DMS53 treated with DMSO at 0.1 percent for 48 hours (cell line): ENCODE measurements around the gene PGK1.
"Not testable (repeated sequence)": the region's sequence is repeated elsewhere in the genome, so short reads cannot be mapped to it uniquely, and the experiment has no call there.

Experiments
- DNase-seq: peaks from one replicate; lab custom pipeline; 2025; ENCODE audit not compliant: unreplicated experiment; lab: John Stamatoyannopoulos, UW

The PGK1 gene

DNA sequence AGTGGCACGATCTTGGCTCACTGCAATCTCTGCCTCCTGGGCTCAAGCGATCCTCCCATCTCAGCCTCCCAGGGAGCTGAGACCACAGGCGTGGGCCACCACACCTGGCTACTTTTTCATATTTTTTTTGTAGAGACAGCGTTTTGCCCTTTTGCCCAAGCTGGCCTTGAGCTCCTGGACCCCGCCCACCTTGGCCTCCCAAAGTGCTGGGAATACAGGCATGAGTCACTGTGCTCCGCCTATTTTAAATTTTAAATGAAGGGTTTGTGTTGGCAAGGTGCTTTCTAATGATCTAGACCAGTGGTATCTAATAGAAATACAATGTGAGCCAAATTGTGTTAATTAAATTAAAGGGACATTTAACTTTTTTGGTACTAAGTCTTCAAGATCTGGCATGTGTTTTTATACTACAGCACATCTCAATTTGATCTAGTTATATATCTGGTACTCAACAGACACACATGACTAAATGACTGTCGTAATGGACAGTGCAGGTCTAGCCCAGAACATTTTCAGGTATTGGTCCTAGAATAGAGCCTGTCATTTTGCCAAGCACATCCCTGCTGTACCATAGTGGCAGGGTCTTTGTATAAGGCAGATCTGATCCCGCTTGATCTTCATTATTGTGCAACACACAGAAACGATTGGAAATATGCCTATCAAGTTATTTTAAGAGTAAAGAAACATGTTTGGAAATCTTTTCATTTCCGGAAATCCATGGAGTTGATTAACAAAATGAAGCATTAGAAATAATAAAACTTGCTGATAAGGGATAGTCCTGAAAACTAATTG, 7.3 kb downstream of the PGK1 start:
- DNase-seq, result no peak

DNA sequence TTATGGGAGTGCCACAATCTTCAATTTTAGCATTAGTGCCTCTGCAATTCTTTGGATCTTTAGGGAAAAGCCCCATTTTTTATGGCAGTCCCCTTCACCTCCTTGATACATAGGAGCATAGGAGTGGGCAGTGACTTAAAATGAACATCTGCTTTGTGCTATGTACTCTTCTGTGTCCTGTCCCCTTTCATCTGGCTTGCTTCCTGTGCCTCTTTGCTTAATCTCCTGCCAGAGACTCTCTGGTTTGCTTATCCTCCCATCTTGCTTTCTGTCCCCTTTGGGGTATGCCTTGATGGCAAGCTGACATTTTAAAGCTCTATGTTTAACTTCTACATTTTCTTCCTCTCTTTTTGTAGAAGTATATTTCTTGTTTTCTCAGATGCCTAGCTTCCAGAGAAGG, 12.3 kb downstream of the PGK1 start:
- no peak for DNase-seq

DNA sequence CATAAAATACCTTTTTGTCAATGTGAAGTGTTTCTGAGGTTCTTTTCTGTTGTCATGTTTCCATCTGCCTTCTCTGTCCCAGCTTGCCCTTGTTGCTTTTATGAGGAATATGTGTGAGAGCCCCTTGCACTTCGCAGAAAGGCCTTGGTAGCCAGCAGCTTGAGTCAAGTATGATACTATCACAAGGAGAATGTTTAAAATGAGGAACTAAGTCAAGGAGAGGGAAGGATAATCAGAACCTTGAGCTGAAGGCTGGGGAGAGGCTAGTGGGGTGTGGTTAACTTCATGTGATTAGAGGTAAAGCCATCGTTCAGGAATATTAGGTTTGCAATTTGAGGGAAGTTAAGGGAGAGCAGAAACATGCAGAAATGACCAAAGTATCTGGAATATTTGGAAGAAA, 12.7 kb downstream of the PGK1 start:
- DNase-seq, result no peak

DNA sequence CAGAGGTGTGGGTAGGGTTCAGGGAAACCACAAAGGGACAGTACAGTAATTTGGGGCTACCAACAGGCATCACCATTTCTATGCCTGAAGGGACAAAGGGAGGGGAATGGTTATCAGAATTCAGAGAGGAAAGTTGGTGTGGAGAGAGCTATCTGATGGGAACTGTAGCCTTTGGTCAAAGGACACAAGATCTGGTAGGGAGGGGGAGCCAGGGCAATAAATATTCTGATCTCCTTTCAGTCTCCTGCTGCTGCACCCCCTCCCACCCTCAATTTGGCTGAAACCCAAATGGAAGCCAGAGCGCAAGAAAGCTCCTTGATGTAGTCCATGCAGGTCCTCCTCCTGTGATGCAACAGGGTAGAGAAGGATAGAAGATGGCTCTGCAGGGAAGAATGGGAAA, 14.6 kb downstream of the PGK1 start:
- DNase-seq, result no peak

GRCh38 chrX:78119521-78120227, 15.6 kb downstream of the PGK1 start:
- no peak for DNase-seq

DNA sequence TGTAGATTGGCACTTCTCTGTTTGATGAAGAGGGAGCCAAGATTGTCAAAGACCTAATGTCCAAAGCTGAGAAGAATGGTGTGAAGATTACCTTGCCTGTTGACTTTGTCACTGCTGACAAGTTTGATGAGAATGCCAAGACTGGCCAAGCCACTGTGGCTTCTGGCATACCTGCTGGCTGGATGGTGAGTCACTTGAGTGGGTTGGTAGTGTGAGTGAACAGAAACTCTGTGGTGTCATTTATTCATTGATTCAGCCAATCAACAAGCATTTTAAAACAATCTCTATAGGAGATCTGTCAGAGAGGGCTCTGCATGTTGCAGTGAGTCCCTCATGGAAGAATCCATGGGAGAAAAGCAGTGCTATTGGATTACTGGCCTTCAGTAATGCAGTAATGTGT, 19.1 kb downstream of the PGK1 start:
- DNase-seq, result no peak

DNA sequence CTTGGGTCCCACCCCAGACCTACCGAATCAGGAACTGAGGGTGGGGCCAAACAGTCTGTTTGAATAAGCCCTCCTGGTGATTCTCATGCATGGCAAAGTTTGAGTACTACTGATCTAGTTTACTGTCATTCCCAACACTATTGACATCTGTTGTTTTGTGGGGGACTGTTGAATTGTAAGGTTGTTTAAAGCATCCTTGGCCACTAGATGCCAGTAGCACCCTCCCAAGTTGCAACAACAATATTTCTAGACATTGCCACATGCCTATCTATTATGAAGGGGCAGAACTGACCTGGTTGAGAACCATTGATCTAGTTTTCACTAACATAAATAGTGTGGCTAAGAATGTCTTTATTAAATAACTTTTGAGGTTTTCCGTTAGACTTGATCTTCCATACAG, 20.3 kb downstream of the PGK1 start:
- DNase-seq, result no peak

GRCh38 chrX:78125148-78125547, 21.1 kb downstream of the PGK1 start:
- DNase-seq, result no peak

DNA sequence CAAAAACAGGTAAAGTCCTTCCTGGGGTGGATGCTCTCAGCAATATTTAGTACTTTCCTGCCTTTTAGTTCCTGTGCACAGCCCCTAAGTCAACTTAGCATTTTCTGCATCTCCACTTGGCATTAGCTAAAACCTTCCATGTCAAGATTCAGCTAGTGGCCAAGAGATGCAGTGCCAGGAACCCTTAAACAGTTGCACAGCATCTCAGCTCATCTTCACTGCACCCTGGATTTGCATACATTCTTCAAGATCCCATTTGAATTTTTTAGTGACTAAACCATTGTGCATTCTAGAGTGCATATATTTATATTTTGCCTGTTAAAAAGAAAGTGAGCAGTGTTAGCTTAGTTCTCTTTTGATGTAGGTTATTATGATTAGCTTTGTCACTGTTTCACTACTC, 21.7 kb downstream of the PGK1 start:
- DNase-seq, result not testable (repeated sequence)

GRCh38 chrX:78129714-78130113, 25.7 kb downstream of the PGK1 start:
- DNase-seq, result no peak

GRCh38 chrX:78130396-78130795, 26.3 kb downstream of the PGK1 start:
- no peak for DNase-seq

DNA sequence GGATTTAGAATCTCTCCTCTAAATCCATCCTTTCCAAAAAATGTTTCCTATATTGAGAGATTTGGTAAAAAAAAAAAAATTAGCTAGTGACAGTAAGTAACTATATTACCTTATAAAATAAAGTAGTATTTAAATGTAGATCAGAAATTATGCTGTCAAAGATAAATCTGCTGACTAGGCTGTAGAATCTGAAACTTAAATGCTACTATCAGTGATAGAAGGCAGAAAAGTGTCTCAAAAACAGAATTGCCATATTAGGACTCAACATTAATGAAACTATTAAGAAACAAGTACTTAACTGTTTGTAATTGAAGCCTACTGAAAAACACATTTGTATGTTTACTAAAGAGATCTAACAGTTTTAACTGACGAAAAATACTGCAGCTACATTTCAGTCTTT, 27.1 kb downstream of the PGK1 start:
- no peak for DNase-seq

DNA sequence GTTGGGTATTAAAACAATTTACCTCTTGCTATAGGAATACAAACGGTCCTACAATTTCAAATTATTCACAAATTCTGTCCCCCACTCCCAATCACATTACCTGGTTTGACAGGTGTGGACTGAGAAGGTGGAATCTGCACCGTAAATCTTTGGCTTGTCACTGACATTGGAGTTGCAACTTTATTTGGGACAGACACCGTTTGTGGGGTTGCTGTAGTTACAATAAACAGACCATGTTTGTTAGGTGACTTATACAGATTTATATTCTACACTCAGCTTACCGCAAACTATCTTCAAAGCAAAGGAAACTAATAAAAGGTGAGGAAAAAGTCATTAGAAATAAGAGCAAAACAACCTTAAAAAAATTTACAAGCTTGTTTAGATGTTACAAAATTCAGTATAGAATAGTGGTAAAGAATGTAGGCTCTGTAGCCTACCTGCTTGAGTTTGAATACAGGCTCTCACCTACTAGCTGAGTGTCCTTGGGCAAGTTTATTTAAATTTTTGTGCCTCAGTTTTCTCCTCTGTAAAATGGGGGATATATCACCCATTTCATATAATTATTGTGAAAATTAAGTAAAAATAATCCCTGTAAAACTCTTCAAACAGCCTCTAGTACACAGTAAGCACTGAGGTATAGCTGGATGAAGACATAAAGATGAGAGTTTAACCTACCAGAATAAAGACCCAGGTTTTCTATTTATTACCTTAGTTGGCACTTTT, 29.4 kb downstream of the PGK1 start:
- DNase-seq, result no peak

GRCh38 chrX:78139160-78140123, 35.4 kb downstream of the PGK1 start, which contains the start of gene TAF9B:
Gene TAF9B (minus strand): TSS chrX:78139650. CDS start chrX:78139611, 39 bp downstream.
- peak; percentile 70 for DNase-seq

DNA sequence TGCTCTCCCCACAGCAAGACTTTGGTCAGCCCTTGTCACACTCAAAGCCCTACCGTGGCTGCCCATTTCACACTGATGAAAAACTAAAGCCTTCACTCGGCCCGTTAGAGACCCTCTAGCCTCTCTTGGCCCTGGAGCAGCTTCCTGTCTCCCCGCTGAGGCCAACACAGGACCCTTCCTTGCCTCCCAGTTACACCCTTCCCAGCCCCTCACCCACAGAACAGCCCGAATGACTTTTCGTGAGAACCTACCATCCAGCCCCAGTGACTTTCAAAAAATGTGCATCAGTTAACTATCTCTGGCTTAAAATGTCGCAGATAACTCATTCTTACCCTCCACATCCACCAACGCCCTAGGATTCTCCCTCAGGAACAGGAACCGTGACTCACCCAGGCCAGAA, 36.2 kb downstream of the PGK1 start:
- DNase-seq, result no peak

- DNase-seq, result not testable (repeated sequence)
Measured at GRCh38 chrX:78147002-78147540, 43.0 kb downstream of the PGK1 start.

GRCh38 chrX:78157373-78157772, 53.3 kb downstream of the PGK1 start:
- DNase-seq, result not testable (repeated sequence)

DNA sequence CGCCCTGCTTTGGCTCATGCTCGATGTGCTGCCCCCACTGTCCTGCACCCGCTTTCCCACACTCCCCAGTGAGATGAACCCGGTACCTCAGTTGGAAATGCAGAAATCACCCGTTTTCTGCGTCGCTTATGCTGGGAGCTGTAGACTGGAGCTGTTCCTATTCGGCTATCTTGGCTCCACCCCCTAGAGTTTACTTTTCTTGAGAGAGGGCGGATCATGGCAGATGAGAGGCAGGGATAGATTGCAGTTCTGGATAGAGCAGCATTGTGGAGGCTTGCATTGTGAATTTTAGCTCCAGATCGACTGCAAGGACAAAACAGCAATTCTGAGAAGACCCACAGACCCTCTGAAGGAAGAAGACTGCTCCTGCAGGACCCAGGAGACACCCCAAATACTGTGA, 53.8 kb downstream of the PGK1 start:
- DNase-seq, result peak; percentile 4

DNA sequence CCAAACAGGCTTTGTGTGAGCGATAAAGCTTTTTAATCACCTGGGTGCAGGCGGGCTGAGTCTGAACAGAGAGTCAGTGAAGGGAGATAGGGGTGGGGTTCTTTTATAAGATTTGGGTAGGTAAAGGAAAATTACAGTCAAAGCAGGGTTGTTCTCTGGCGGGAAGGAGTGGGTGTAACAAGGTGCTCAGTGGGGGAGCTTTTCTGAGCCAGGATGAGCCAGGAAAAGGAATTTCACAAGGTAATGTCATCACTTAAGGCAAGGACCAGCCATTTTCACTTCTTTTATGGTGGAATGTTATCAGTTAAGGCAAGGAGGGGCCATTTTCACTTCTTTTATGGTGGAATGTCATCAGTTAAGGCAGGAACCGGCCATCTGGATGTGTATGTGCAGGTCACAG, 56.7 kb downstream of the PGK1 start:
- DNase-seq, result not testable (repeated sequence)

DNA sequence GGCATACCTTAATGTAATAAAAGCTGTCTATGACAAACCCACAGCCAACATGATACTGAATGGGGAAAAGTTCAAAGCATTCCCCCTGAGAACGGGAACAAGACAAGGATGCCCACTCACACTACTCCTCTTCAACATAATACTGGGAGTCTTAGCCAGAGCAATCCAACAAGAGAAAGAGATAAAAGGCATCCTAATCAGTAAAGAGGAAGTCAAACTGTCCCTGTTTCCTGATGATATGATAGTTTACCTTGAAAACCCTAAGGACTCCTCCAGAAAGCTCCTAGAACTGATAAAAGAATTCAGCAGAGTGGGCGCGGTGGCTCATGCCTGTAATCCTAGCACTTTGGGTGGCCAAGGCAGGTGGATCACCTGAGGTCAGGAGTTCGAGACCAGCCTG, 59.1 kb downstream of the PGK1 start:
- not testable (repeated sequence) for DNase-seq
